ES-I3 (cell line): Measurements from ENCODE around the gene PANX1.

Experiments
- H3K36me3 ChIP-seq: 2 replicates; pipeline ENCODE4 v1.6.1; 2013; ENCODE audit warnings: mild to moderate bottlenecking, low read length, control low read depth, moderate library complexity; ENCODE audit not compliant: insufficient read depth
- H3K4me1 ChIP-seq: 2 replicates; pipeline ENCODE4 v1.6.1; 2013; ENCODE audit warnings: mild to moderate bottlenecking, control low read depth, low read length; ENCODE audit not compliant: insufficient read depth
- H3K9ac ChIP-seq: 2 replicates; pipeline ENCODE4 v1.6.1; 2013; ENCODE audit warnings: low read depth, mild to moderate bottlenecking, low read length, moderate library complexity
- H3K9me3 ChIP-seq: 2 replicates; pipeline ENCODE4 v1.6.1; 2013; ENCODE audit warnings: mild to moderate bottlenecking, low read length, moderate library complexity; ENCODE audit not compliant: control insufficient read depth, insufficient read depth

The PANX1 gene

GRCh38 chr11:94175535-94175934 is 46.9 kb downstream of the PANX1 start:
- no peak overlapping the region for H3K9ac ChIP-seq

DNA sequence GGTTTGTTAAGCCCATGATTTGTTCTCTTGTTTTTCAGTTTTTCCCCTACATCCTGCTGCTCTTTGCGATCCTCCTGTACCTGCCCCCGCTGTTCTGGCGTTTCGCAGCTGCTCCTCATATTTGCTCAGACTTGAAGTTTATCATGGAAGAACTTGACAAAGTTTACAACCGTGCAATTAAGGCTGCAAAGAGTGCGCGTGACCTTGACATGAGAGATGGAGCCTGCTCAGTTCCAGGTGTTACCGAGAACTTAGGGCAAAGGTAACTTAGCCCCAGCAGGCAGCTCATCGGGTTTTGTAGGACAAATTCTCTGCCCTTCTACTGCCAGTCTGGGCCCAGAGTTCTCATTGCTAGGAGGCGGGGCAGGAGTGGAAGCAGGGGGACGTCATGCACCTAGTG is 49.7 kb downstream of the PANX1 start:
- Histone ChIP-seq H3K9me3 (no peaks in the 10 kb centered on the region), H3K9ac (no peak overlapping the region), H3K36me3 (peaks cover 7% of the 10 kb centered on the region; the same call in 1 of the 2 replicates), H3K4me1 (no peaks in the 10 kb centered on the region)

More at GRCh38 chr11:94175535-94175934, 46.9 kb downstream of the PANX1 start:
- Histone ChIP-seq H3K4me1 (no peaks in the 10 kb centered on the region), H3K36me3 (peaks cover 4% of the 10 kb centered on the region; the same call in 1 of the 2 replicates), H3K9me3 (no peaks in the 10 kb centered on the region)

GRCh38 chr11:94179696-94180095 is 51.1 kb downstream of the PANX1 start:
- H3K4me1 ChIP-seq, result no peaks in the 10 kb centered on the region
- no peaks in the 10 kb centered on the region for H3K9me3 ChIP-seq
- H3K9ac ChIP-seq, result no peak overlapping the region
- H3K36me3 ChIP-seq, result peaks cover 7% of the 10 kb centered on the region; the same call in 1 of the 2 replicates

DNA sequence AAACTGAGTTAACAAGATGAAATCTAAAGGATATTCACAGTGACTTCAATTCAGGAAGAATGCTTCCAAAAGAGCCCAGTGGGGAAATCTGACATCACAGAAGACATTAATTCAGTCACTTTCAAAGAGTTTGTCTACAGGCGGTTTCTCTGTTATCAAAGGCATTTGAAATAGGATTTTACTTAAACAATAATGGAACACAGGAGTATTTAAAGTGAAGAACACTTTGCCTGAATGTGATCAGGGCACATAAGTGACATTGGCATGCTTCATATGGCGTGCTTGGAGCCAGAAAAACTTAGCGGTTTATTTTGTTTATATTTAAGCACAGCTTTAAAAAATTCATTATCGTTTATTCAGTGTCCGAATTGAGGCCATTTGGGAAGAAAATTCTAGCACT is 52.9 kb downstream of the PANX1 start:
- Histone ChIP-seq H3K9me3 (no peaks in the 10 kb centered on the region), H3K9ac (no peak overlapping the region), H3K4me1 (no peaks in the 10 kb centered on the region), H3K36me3 (peaks cover 7% of the 10 kb centered on the region; the same call in 1 of the 2 replicates)

GRCh38 chr11:94181943-94182342 is 53.3 kb downstream of the PANX1 start:
- no peaks in the 10 kb centered on the region for H3K9me3 ChIP-seq
- H3K36me3 ChIP-seq, result peaks cover 7% of the 10 kb centered on the region; the same call in 1 of the 2 replicates

DNA sequence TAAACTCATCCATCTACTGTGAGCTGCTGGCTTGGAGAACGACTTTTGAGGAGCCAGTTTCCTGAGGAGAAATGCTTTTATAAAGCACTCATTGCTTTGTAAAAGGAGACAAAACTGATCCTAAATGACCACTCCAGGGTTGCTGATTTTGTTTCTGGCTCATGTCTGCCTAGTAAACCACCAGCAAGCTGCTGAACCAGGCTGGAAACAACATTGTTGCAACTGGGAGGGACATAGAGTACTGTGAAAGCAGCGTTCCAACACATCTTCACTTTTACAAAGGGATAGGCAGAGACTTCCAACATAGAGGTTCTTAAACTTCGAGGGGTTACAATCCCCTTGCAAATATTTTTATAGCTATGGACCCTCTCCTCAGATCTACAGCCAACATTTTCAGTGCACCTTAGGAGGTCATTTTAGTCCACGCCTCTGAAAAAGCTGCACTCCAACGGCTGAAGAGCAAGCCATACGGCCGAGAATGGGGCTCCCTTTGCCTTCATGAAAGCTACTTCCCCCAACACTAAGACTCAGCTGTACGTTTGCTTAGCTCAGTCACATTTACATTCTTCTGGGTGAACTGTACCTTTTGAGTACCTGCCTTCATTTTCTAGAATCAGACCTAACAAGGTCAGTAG is 54.7 kb downstream of the PANX1 start:
- Histone ChIP-seq H3K4me1 (no peaks in the 10 kb centered on the region), H3K36me3 (peaks cover 7% of the 10 kb centered on the region; the same call in 1 of the 2 replicates), H3K9me3 (no peaks in the 10 kb centered on the region), H3K9ac (no peak overlapping the region)

More at GRCh38 chr11:94181943-94182342, 53.3 kb downstream of the PANX1 start:
- no peak overlapping the region for H3K9ac ChIP-seq
- no peaks in the 10 kb centered on the region for H3K4me1 ChIP-seq

DNA sequence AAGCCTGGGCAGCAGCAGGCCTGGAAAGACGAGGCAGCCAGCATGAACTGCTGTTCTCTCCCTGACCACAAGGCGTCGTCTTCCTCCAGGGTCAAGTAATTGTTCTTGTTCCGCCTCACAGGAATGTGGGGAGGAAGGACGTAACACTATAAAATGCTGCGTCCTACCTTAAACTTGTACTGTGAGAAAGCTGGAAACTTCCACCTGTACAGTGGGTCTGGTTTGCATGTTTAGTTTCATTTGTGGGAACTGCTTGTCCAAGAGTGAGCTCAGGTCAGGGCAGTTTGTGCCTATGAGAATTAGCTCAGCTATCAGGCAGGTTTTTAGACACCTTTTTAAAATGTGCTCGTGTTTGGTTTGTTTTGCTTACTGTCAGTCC is 55.2 kb downstream of the PANX1 start:
- H3K36me3 ChIP-seq, result peaks cover 7% of the 10 kb centered on the region; the same call in 1 of the 2 replicates
- H3K4me1 ChIP-seq, result no peaks in the 10 kb centered on the region
- no peaks in the 10 kb centered on the region for H3K9me3 ChIP-seq
- H3K9ac ChIP-seq, result no peak overlapping the region

DNA sequence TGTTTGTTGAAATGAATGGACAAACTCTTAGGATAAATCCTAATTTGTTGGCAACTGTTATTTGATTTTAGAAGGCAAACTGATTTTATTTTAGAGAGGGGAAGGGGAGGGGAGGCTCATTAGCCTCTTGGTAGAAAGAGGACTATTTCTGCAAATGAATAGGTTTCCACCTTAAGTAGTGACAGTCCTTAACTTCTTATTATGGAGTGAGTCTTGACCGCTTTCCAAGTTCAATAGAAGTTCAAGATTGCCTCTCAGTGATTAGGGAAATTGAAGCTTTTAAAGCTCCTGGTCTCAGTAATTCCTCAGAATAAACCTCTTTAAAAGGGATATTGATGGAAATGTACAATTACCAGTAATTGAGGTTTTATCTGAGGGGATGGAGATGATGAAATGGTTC is 55.7 kb downstream of the PANX1 start:
- no peak overlapping the region for H3K9ac ChIP-seq

GRCh38 chr11:94184846-94185245 is 56.2 kb downstream of the PANX1 start:
- no peak overlapping the region for H3K9ac ChIP-seq
- no peaks in the 10 kb centered on the region for H3K4me1 ChIP-seq
- peaks cover 7% of the 10 kb centered on the region; the same call in 1 of the 2 replicates for H3K36me3 ChIP-seq
- no peaks in the 10 kb centered on the region for H3K9me3 ChIP-seq

More for the DNA sequence above, 55.7 kb downstream of the PANX1 start:
- Histone ChIP-seq H3K4me1 (no peaks in the 10 kb centered on the region), H3K9me3 (no peaks in the 10 kb centered on the region), H3K36me3 (peaks cover 7% of the 10 kb centered on the region; the same call in 1 of the 2 replicates)

- peaks cover 4% of the 10 kb centered on the region; the same call in 1 of the 2 replicates for H3K36me3 ChIP-seq
- no peaks in the 10 kb centered on the region for H3K9me3 ChIP-seq
- no peaks in the 10 kb centered on the region for H3K4me1 ChIP-seq
- H3K9ac ChIP-seq, result no peak overlapping the region
These were observed 56.9 kb downstream of the PANX1 start for GRCh38 chr11:94185416-94186084.

- H3K4me1 ChIP-seq, result no peaks in the 10 kb centered on the region
- H3K36me3 ChIP-seq, result 0 out of 2 replicates have a peak, but pooled peaks cover 3% of the 10 kb centered on the region
- H3K9ac ChIP-seq, result no peak overlapping the region
- no peaks in the 10 kb centered on the region for H3K9me3 ChIP-seq
These were observed 57.9 kb downstream of the PANX1 start for GRCh38 chr11:94186342-94187203.

- no peaks in the 10 kb centered on the region for H3K4me1 ChIP-seq
- H3K36me3 ChIP-seq, result no peaks in the 10 kb centered on the region
- no peaks in the 10 kb centered on the region for H3K9me3 ChIP-seq
- no peak overlapping the region for H3K9ac ChIP-seq
These were observed 64.6 kb downstream of the PANX1 start for GRCh38 chr11:94193288-94193687.

DNA sequence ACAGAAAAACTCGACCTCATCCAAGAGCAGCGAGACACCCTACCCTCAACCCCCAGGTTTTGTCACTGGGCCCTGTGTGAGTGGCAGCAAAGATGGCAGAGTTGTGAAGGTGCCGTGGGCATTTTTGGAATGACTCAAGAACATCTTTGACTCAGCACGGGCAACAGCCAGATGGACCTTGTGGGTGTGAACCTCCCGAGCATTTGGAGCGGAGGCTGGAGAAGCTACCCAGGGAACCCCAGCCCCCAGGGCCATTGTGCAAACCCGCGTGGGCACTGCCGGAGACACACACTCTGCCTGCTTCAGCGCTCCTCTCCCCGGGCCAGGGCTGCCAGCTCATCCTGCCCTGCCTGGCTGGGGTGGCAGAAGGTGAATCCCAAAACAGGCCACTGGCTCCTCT is 66.1 kb downstream of the PANX1 start:
- H3K36me3 ChIP-seq, result no peaks in the 10 kb centered on the region
- no peaks in the 10 kb centered on the region for H3K4me1 ChIP-seq
- no peak overlapping the region for H3K9ac ChIP-seq
- H3K9me3 ChIP-seq, result no peaks in the 10 kb centered on the region

DNA sequence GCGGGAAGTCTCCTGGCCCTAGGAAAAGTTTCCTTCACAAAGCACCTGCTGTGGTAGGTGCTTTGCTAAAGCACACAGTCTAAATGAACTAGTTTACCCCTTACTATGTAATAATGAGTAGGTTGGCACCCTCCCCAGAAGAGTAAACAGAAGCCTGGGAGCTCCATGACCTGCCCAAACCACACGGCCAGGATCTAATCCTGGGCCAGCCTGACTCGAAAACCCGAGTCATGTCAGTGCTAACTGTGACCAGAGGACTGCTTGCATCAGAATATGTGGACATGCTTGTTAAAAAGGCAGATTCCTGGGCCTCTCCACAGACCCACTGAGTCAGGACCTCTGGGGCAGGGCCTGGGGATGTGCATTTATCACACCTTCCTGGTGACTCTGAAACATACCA is 67.7 kb downstream of the PANX1 start:
- no peaks in the 10 kb centered on the region for H3K36me3 ChIP-seq
- no peaks in the 10 kb centered on the region for H3K4me1 ChIP-seq
- H3K9me3 ChIP-seq, result no peaks in the 10 kb centered on the region
- H3K9ac ChIP-seq, result no peak overlapping the region
